HG03571 (cell line): ENCODE measurements around the gene BMP2.

Experiments
- ATAC-seq: cut with Tn5 transposase; IDR thresholded peaks from one replicate; pipeline ENCODE4 v1.9.1; 2021; ENCODE audit not compliant: unreplicated experiment

The BMP2 gene

GRCh38 chr20:6829510-6830116 lies 62.1 kb downstream of the BMP2 start:
- no peak for ATAC-seq
